HG03066 (cell line): Measurements from ENCODE around the gene DDX55.
"Not testable (repeated sequence)": the region's sequence is repeated elsewhere in the genome, so short reads cannot be mapped to it uniquely, and the experiment has no call there.

Source experiments
- ATAC-seq: cut with Tn5 transposase; IDR thresholded peaks from one replicate; pipeline ENCODE4 v1.9.1; 2021; ENCODE audit warnings: low read depth; ENCODE audit not compliant: unreplicated experiment

DDX55 gene, protein sequence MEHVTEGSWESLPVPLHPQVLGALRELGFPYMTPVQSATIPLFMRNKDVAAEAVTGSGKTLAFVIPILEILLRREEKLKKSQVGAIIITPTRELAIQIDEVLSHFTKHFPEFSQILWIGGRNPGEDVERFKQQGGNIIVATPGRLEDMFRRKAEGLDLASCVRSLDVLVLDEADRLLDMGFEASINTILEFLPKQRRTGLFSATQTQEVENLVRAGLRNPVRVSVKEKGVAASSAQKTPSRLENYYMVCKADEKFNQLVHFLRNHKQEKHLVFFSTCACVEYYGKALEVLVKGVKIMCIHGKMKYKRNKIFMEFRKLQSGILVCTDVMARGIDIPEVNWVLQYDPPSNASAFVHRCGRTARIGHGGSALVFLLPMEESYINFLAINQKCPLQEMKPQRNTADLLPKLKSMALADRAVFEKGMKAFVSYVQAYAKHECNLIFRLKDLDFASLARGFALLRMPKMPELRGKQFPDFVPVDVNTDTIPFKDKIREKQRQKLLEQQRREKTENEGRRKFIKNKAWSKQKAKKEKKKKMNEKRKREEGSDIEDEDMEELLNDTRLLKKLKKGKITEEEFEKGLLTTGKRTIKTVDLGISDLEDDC

DNA sequence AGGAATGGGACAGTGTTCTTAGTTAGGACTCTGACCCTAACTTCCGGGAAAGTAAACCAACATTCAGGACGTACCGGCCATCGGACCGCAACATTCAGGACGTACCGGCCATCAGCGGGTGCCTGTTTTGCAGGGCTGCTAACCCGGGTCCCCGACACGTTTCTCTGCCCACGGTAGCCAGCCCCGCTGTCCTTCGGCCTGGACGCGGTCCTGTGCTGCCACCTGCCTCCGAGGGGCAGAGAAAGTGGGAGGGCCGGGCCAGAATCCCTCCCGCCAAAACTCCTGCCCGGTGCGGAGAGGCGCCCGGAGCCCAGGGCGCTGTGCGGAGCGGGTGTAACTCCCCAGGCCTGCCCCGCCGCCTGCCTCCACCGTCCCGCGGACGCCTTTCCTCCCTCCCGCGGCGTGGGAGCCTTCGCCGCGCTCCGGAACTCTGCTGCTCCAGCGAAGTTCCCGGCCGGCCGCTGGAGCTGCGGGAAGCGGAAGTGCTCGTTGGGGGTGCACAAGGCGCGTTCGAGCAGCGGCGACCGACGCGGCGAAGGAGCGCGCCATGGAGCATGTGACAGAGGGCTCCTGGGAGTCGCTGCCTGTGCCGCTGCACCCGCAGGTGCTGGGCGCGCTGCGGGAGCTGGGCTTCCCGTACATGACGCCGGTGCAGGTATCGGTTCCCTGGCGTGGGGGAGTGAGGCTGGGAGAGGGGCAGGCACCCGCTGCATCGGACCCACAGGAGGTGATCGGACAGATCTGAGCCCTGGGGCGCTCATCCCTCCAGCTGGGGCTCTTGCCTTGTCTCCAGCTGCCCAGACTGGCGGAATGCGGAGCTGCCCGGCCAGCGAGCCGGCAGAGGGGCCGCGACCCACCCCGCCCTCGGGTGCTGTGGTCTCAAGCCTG lies at the start of gene DDX55:
DDX55 (plus strand) TSS at position 498 of the 888 bp plus-strand sequence; CDS start at position 548, 50 bp downstream.
- ATAC-seq: peak; percentile 83

DNA sequence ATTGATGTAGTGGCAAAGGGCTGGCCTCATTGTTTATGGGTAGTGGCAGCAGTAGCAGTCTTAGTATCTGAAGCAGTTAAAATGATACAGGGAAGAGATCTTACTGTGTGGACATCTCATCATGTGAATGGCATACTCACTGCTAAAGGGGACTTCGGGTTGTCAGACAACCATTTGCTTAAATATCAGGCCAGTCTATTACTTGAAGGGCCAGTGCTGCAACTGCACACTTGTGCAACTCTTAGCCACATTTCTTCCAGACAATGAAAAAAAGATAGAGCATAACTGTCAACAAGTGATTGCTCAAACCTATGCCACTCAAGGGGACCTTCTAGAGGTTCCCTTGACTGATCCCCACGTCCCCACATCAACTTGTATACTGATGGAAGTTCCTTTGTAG lies 47.8 kb upstream of the DDX55 start:
- ATAC-seq: not testable (repeated sequence)

DNA sequence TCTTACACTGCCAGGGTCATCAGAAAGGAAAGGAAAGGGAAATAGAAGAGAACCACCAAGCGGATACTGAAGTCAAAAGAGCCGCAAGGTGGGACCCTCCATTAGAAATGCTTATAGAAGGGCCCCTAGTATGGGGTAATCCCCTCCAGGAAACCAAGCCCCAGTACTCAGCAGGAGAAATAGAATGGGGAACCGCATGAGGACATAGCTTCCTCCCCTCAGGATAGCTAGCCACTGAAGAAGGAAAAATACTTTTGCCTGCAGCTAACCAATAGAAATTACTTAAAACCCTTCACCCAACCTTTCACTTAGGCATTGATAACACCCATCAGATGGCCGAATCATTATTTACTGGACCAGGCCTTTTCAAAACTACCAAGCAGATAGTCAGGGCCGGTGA lies 47.1 kb upstream of the DDX55 start:
- ATAC-seq: not testable (repeated sequence)

DNA sequence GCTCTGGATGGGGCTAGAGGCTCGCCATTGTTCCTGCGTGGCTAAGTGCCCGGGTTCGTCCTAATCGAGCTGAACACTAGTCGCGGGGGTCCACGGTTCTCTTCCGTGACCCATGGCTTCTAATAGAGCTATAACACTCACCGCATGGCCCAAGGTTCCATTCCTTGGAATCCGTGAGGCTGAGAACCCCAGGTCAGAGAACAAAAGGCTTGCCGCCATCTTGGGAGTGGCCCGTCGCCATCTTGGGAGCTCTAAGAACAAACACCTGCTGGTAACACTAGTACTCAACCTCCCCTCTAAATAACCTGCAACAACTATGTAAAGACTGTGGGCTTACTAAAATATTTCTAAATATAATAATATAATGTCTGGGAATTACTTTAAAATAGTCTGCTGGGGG lies 43.4 kb upstream of the DDX55 start:
- not testable (repeated sequence) for ATAC-seq

DNA sequence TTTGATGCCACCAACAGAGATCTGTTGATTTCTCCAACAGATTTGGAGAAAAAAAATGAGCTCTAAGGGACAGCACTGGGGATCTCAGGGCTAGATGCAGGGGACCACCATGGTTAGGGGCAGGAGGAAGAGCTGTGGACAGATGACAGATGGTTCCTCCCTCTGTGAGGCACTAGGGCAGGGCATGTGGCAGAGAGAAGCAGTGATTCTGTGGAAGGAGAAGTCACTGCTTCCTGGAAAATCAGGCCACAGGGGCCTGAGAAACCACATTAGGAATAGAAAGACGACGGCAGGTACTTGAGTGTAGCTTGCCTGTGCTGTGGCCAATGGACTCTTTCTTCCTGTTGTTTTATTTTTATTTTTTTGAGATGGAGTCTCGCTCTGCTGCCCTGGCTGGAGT lies 42.4 kb upstream of the DDX55 start:
- no peak for ATAC-seq

DNA sequence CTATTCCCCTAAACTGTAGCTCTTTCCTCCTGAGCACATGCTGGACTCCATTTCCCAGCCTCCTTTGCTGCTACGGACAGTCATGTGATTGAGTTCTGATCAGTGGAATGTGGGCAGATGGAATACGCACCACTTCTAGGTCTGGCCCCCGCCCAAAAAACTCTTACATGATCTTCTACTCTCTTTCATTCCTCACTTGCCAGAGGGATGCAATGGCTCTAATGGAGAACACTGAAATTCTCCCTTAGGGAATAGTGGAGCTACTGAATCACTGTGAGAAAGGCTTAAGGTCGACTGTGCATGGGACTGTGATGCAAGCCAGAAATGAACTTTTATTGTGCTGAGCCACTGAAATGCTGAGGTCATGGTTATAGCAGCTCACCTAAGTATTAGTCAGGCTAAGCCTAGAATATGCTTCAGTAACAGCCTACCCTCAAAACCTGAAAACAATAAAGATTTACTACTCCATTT lies 30.5 kb upstream of the DDX55 start:
- ATAC-seq: no peak

DNA sequence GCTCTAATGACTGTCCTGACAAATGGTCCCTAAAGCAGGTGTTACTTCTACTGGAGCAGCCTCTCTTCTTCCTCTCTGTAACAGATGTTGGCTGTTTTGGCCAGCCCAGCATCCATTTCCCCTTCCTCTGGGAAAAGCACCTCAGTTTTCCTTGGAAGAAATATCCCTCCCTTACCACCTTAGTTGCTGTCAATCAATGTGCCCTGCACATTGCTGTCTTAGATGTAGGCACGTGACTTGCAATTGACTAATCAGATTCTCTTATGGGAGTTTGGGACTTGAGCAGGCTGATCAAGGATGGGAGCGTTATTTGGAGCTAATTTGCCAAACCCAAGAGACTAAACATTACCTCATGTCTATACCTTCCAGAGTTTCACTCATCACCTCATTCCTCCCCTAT lies 29.5 kb upstream of the DDX55 start:
- ATAC-seq: no peak

DNA sequence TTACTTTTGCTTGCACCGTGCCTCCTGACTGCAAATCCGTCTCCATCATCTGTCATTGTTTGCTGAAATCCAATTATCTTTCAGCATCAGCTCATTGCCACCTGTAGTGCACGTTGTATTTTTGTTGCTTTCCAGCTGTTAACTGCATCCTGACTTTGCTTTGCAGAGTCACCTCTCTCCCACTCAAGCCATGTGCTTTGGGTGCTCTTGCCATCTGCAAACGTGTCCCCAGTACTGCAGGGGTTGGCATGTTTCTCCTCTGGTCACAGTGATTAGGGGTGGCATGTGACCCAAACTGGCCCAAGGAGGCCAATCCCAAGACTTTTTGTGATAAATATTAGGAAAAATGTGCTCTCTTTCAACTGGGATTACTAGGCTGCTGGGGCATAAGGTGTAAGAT lies 28.0 kb upstream of the DDX55 start:
- ATAC-seq: no peak

DNA sequence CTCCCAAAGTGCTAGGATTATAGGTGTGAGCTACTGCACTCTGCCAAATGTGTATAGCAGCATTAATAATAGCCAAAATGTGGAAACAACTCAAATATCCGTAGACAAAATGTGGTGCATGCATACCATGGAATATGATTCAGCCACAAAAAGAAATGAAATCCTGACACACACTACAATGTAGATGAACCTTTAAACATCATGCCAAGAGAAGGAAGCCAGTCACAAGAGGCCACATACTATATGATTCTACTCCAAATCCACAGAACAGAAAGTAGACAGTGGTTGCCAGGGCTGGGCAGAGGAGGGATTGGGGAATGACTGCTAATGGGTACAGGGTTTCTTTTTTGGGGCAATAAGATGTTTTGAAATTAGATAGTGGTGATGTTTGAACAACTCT lies 25.3 kb upstream of the DDX55 start:
- ATAC-seq: no peak

DNA sequence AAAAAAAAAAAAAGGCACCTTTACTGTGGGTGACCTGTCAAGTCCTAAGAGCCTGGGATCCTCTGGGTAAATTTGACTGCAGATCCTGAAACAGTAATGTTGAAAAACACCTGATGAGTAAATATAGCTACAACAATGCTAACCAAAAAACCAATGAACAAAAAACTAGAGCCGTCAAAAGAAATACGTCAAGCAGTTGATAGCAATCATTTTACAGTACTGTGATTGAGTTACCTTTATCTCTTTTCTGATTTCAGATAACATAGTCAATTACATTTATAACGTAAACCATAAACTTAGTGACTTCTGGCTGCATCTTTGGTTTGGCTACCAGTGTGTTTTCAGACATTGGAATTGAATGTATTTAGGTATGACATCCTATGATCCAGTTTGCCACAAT lies 23.7 kb upstream of the DDX55 start:
- ATAC-seq: no peak

DNA sequence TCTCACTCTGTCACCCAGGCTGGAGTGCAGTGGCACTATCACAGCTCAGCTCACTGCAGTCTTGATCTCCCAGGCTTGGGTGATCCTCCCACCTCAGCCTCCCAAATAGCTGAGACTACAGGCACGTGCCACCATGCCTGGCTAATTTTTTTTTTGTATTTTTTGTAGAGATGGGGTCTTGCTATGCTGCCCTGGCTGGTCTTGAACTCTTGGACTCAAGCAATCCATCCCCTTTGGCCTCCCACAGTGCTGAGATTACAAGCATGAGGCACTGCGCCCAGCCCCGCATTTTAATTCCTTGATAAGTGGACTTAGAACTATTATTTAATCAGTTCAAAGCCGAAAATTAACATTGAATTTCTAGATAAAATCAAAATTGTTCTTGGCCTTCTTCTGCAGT lies 23.1 kb upstream of the DDX55 start:
- not testable (repeated sequence) for ATAC-seq

DNA sequence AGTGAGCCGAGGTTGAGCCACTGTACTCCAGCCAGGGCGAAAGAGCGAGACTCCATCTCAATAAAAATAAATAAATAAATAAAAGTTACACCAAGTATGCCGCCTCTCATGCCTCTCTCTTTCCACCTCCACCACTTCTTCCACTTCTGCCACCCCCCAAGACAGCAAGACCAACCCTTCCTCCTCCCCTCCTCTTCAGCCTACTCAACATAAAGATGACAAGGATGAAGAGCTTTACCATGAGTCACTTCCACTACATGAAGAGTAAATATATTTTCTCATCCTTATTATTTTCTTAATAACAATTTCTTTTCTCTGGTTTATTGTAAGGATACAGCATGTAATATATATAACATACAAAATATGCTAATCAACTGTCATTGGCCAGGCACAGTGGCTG lies 21.1 kb upstream of the DDX55 start:
- no peak for ATAC-seq

DNA sequence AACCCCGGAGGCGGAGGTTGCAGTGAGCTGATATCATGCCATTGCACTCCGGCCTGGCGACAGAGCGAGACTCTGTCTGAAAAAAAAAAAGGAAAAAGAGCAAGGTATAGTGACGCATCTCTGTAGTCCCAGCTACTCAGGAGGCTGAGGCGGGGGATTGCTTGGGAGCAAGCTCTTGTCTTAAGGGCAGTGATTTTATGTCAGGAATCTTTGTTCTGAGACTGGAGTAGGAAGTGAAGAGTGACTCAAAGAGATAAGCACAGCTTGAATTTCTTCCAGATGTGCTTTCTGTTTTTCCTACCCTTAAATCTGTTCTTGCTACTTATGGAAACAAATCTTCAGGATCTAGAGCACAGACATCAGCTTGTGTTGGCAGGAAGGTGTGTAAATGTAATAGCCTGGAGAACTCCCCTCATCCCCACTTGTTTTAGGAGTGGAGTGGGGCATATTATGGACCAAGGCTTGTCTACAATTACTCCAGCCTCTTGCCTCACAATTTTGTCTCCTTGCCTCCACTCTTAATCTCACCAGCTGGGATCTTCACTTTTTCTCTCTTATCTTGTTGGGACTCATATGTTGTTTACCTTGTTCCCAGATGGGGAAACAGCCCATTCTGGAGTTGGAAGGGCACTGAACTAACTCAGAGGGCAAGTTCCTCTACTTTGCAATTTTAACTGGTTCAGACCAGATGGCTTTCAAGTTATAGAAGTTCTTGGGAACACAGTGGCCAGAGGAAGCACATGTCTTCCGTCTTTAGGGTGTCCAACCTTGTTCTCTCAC lies 10.0 kb upstream of the DDX55 start:
- ATAC-seq: no peak

DNA sequence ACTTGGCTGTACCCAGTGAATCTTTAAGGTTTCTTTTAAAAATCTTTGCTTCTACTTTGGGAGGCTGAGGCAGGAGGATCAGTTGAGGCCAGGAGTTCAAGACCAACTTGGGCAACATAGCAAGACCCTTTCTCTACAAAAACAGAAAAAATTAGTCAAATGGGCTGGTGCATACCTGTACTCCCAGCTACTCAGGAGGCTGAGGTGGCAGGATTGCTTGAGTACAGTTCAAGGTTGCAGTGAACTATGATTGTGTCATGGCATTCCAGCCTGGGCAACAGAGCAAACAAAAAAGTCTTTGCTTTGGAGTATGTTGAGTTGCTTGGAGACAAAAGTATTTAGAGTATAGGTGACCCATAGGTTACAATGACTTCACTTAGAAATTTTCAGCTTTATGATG lies 6.2 kb upstream of the DDX55 start:
- ATAC-seq: no peak

DNA sequence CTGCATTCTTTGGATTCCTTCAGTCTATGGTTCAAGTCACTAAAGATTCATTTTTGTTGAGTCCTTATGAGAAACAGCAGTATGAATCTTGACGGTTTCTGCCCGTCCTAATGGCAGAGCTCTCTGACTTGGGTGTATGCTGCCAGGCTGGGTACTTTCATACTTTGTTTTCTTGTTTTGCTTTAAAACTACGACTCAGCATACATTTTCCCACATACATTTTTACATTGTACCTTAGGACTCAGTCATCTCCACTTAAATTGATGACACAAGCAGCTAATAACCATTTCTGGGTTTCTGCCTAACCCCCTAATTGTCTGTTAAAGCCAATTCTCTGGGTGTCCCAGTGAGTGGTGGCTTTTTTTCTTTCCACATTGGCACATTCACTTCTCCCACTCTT lies 4.8 kb upstream of the DDX55 start:
- ATAC-seq: no peak

DNA sequence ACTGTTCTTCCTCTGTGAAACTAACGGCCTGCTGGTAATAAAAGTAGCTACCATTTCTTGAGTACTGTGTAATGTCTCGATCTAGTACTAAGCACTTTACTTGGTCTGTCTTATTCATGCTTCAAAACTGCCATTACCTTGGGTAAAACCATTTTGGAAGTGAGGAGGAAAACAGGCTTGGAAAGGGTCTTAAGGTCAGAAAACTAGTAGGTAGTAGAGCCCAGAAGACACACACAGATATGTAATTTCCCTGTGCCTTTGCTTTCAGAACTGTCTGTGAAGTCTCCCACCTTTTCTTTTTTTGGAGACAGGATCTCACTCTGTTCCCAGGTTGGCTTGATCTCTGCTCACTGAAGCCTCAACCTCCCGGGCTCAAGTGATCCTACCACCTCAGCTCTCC lies 3.4 kb upstream of the DDX55 start:
- ATAC-seq: no peak

DNA sequence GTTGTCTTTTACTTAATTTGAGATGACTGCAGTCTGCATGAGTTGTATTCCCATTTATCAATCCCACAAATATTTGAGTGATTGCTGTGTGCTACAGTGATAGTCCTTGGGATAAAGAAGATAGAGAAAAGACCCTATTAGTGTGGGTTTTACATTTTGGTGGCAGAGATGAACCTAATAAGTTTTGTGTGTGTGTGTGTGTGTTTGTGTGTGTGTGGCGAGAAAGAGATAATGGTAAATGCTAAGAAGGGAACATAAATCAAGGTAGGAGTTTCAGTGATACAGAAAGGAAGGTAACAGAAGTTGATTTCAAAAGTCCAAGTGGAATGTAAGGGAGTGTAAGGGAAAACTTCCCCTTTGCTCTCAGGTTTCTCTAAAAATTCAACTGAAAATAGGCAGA lies 2.6 kb upstream of the DDX55 start:
- no peak for ATAC-seq

DNA sequence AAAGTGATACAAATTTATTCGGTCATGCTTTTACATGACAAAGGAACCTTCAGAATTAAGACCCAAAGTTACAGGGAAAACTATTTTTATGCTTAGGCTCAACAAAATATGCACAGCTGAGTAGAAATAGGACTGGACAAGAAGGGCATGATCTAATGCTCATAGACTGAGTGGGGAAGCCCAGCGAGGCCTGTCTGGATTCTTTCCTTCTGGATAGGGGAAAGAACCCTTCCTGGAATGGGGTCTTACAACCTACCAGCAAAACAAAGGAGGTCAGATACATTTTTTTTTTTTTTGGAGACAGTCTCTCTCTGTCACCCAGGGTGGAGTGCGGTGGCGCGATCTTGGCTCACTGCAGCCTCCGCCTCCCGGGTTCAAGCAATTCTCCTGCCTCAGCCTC lies 2.2 kb upstream of the DDX55 start:
- no peak for ATAC-seq

DNA sequence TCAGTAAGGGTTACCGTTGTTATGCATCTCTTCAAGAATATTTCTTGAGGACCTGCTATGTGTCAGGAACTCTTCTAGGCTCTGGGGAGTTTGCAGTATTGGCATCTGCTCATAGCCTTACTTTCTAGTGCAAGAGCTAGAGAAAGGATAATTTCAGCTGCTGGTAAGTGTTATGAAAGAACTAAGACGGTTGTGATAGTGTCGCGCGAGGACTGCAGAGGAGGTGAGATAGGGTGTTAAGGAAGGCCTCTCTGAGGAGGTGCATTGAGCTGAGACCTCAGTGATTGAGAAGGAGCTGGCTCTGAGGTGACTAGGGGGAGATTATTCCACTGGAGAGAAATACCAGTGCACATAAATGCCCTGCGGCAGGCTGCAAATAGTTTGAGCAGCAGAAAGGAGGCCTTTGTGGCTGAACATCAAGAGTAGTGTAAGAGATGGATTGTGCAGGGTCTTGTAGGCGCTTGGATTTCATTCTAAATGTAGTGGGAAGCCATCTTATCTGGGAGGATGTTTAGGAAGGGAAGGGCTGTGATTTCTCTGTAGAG lies 824 bp downstream of the DDX55 start:
- no peak for ATAC-seq

DNA sequence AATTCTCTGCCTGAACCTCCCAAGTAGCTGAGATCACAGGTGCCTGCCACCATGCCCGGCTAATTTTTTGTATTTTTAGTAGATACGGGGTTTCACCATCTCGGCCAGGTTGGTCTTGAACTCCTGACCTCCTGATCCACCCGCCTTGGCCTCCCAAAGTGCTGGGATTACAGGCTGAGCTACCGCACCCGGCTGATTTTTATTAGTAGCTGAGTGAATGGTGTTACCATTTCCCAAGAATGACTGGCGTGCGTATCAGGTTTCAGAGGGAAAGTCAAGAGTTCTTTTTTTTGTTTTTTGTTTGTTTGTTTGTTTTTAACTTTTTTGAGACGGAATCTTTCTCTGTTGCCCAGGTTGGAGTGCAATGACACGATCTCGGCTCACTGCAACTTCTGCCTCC lies 1.6 kb downstream of the DDX55 start:
- not testable (repeated sequence) for ATAC-seq
